Activated CD4-positive, CD25-positive, alpha-beta regulatory T cell treated with anti-CD3 and anti-CD28 coated beads, Interleukin-2, amount 50 U/mL, for 16 hours (primary cell): Measurements from ENCODE around the gene NUAK1.

ENCODE experiments used
- DNase-seq: peaks from one replicate; pipeline ENCODE4 v3.0.0-alpha.2; 2020; ENCODE audit warnings: low read depth, low spot score

Gene NUAK1

GRCh38 chr12:106084014-106084671, 54.6 kb downstream of the NUAK1 start:
- DNase-seq, result no peak

GRCh38 chr12:106082216-106083175, 56.3 kb downstream of the NUAK1 start:
- no peak for DNase-seq

GRCh38 chr12:106081606-106082005, 57.1 kb downstream of the NUAK1 start:
- DNase-seq, result no peak

- no peak for DNase-seq
Measured at GRCh38 chr12:106080791-106081170, 58.0 kb downstream of the NUAK1 start.

GRCh38 chr12:106080041-106080790, 58.5 kb downstream of the NUAK1 start:
- DNase-seq, result no peak

- DNase-seq, result no peak
Measured at GRCh38 chr12:106079148-106079738, 59.5 kb downstream of the NUAK1 start.

- DNase-seq, result no peak
Measured at GRCh38 chr12:106078358-106079010, 60.3 kb downstream of the NUAK1 start.

- DNase-seq, result no peak
Measured at GRCh38 chr12:106074706-106075392, 63.9 kb downstream of the NUAK1 start.

- no peak for DNase-seq
Measured at GRCh38 chr12:106074361-106074705, 64.4 kb downstream of the NUAK1 start.

GRCh38 chr12:106073179-106073578, 65.6 kb downstream of the NUAK1 start:
- no peak for DNase-seq

- no peak for DNase-seq
Measured at GRCh38 chr12:106072751-106073150, 66.0 kb downstream of the NUAK1 start.

GRCh38 chr12:106071686-106072085, 67.1 kb downstream of the NUAK1 start:
- DNase-seq, result no peak

- no peak for DNase-seq
Measured at GRCh38 chr12:106070611-106071010, 68.1 kb downstream of the NUAK1 start.

- no peak for DNase-seq
Measured at GRCh38 chr12:106070147-106070546, 68.6 kb downstream of the NUAK1 start.

GRCh38 chr12:106068296-106068695, 70.5 kb downstream of the NUAK1 start:
- no peak for DNase-seq

GRCh38 chr12:106067606-106068205, 71.0 kb downstream of the NUAK1 start:
- no peak for DNase-seq

GRCh38 chr12:106066726-106067325, 71.9 kb downstream of the NUAK1 start:
- no peak for DNase-seq

- no peak for DNase-seq
Measured at GRCh38 chr12:106066051-106066705, 72.6 kb downstream of the NUAK1 start.

- DNase-seq, result no peak
Measured at GRCh38 chr12:106065506-106065905, 73.2 kb downstream of the NUAK1 start.

GRCh38 chr12:106064721-106065021, 74.1 kb downstream of the NUAK1 start:
- DNase-seq, result no peak
